ENCODE measurements around the gene AAK1. TPM values are rescaled to one million over a fixed set of nuclear protein-coding genes. Genes with fewer than 3 reads are reported as not detected.
"Not testable (repeated sequence)": the region's sequence is repeated elsewhere in the genome, so short reads cannot be mapped to it uniquely, and the experiment has no call there.

Gene AAK1
- total RNA-seq, 8 experiments from 2014 or later: 13.6 to 50.2 (median 29.5) TPM

GRCh38 chr2:69674316-69674670 lies 30.8 kb upstream of the AAK1 start:
- ATAC-seq (replicated peaks in 6 of 8): no peak
- Histone ChIP-seq H3K4me1 (replicated peaks in 1 of 2) (no peaks in the 10 kb centered on the region), H3K27ac (no peak overlapping the region), H3K4me3 (no peak overlapping the region)
- 52 to 100% (median 100%) methylated on average over 1 to 2 of the region's 2 CpGs; no CpG with 5 or more reads in 1 of the 10 experiments for WGBS, 10 experiments
- in situ Hi-C loops (cut with MboI; ENCODE audit: low pct_unique_long_range_greater_than_20kb in 2 of 9, low sequenced_read_pairs in 9 of 9, unreplicated experiment in 9 of 9): no loop called here

GRCh38 chr2:69673098-69673497 lies 29.6 kb upstream of the AAK1 start:
- in situ Hi-C loops (cut with MboI; ENCODE audit: low pct_unique_long_range_greater_than_20kb in 2 of 9, low sequenced_read_pairs in 9 of 9, unreplicated experiment in 9 of 9); H3K4me3 ChIP-seq; ATAC-seq (replicated peaks in 6 of 8); H3K4me1 ChIP-seq (replicated peaks in 1 of 2); H3K27ac ChIP-seq: not testable (repeated sequence)
- WGBS, 10 experiments: 90 to 100% (median 98%) methylated on average over 1 to 2 of the region's 3 CpGs; no CpG with 5 or more reads in 4 of the 10 experiments

DNA sequence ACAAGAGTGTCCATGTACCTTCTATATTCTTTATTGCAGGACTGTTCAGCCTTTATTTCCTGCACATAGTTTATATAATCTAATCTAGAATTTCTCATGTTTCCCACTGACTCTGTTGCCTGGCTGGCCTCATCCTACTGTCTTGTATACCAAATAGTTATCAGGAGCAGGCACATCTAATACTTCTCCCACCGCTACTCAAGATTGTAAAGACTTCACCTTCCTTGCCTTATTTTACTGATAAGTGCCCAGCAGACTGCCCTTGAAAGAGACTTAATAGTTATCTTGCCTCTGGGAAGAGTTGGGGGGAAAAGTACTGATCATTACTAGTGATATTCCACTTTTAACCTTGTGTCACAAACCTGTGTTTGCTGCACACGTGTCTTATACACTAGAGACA lies 26.1 kb upstream of the AAK1 start:
- no peak for ATAC-seq (replicated peaks in 6 of 8)
- Histone ChIP-seq H3K27ac (no peak overlapping the region), H3K4me3 (no peak overlapping the region), H3K4me1 (replicated peaks in 1 of 2) (no peaks in the 10 kb centered on the region)
- in situ Hi-C loops (cut with MboI; ENCODE audit: low pct_unique_long_range_greater_than_20kb in 2 of 9, low sequenced_read_pairs in 9 of 9, unreplicated experiment in 9 of 9): no loop called here
- 68 to 100% (median 92%) methylated on average over 1 to 2 of the region's 2 CpGs; no CpG with 5 or more reads in 2 of the 10 experiments for WGBS, 10 experiments

DNA sequence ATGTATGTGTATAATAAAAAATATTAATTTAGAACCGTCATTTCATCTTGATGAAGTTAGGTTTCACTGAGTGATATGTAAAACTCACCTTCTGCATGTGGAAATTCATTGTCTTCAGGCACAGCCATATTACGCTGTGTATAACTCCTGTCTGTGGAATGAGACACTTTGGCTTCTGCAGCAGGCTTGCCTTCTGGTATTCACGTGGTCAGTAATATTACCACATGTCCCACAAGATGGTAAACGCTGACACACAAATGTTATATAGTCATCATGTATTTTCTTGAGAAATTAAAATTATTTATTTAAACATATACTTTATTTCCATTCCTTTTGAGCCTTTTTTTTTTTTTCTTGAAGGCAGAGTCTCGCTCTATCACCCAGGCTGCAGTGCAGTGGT lies 25.1 kb upstream of the AAK1 start:
- Histone ChIP-seq H3K27ac (no peak overlapping the region), H3K4me1 (replicated peaks in 1 of 2) (no peaks in the 10 kb centered on the region), H3K4me3 (no peak overlapping the region)
- WGBS, 10 experiments: 42 to 100% (median 90%) methylated on average over 1 to 5 of the region's 5 CpGs
- in situ Hi-C loops (cut with MboI; ENCODE audit: low pct_unique_long_range_greater_than_20kb in 2 of 9, low sequenced_read_pairs in 9 of 9, unreplicated experiment in 9 of 9): no loop called here
- no peak for ATAC-seq (replicated peaks in 6 of 8)

- ATAC-seq (replicated peaks in 6 of 8): no peak
- in situ Hi-C loops (cut with MboI; ENCODE audit: low pct_unique_long_range_greater_than_20kb in 2 of 9, low sequenced_read_pairs in 9 of 9, unreplicated experiment in 9 of 9): no loop called here
- Histone ChIP-seq H3K4me1 (replicated peaks in 1 of 2) (no peaks in the 10 kb centered on the region), H3K27ac (no peak overlapping the region), H3K4me3 (no peak overlapping the region)
- 67 to 93% (median 82%) methylated on average over 1 to 7 of the region's 7 CpGs; no CpG with 5 or more reads in 2 of the 10 experiments for WGBS, 10 experiments
Observed at GRCh38 chr2:69667805-69668382, 24.4 kb upstream of the AAK1 start.

- H3K27ac ChIP-seq: no peak overlapping the region
- 31 to 100% (median 90%) methylated on average over 1 to 9 of the region's 9 CpGs for WGBS, 10 experiments
- H3K4me3 ChIP-seq: no peak overlapping the region
- in situ Hi-C loops (cut with MboI; ENCODE audit: low pct_unique_long_range_greater_than_20kb in 2 of 9, low sequenced_read_pairs in 9 of 9, unreplicated experiment in 9 of 9): no loop called here
- H3K4me1 ChIP-seq (replicated peaks in 1 of 2): no peaks in the 10 kb centered on the region
- no peak for ATAC-seq (replicated peaks in 6 of 8)
Observed at GRCh38 chr2:69665152-69665551, 21.6 kb upstream of the AAK1 start.

- ATAC-seq (replicated peaks in 6 of 8): no peak
- Histone ChIP-seq H3K27ac (no peak overlapping the region), H3K4me1 (replicated peaks in 1 of 2) (no peaks in the 10 kb centered on the region), H3K4me3 (no peak overlapping the region)
- WGBS, 10 experiments: 40 to 93% (median 83%) methylated on average over 2 to 3 of the region's 3 CpGs
- in situ Hi-C loops (cut with MboI; ENCODE audit: low pct_unique_long_range_greater_than_20kb in 2 of 9, low sequenced_read_pairs in 9 of 9, unreplicated experiment in 9 of 9): no loop called here
Observed at GRCh38 chr2:69663860-69664259, 20.3 kb upstream of the AAK1 start.

DNA sequence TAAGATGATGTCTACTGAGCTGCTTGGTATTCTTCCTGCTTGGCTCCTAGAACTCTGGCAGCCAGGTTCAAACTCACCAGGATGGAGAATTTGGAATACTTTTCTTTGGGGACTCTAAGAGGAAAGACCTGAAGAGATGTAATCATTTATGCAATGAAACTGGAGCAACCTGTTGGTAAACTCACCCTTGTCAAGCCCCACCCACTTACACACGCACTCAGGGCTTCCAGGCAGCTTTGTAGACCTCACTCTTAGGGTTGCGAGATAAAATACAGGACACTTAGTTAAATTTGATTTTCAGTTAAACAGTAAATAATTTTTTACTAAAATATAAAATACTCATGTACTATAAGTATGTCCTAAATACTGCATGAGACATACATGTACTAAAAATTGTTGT lies 19.0 kb upstream of the AAK1 start:
- H3K4me1 ChIP-seq (replicated peaks in 1 of 2); ATAC-seq (replicated peaks in 6 of 8); H3K27ac ChIP-seq; in situ Hi-C loops (cut with MboI; ENCODE audit: low pct_unique_long_range_greater_than_20kb in 2 of 9, low sequenced_read_pairs in 9 of 9, unreplicated experiment in 9 of 9); H3K4me3 ChIP-seq: not testable (repeated sequence)
- 100% methylated on average over 1 of the region's 2 CpGs; no CpG with 5 or more reads in 8 of the 10 experiments for WGBS, 10 experiments

DNA sequence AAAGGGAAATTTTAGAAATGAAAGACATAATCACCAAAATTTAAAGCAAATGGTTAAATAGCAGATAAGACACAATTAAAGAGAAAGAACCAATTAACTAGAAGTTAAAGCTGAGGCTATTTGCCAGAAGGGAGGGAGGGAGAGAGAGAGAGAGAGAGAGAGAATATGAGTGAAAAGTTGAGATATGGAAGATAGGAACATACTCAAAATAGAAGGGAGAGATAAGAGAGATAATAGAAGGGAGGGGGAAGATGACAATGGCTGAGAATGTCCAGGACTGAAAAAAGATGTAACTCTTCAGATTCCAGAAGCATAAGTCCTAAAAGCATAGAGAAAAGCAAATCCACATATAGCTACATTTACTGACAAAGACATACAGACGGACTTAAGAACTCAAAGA lies 17.1 kb upstream of the AAK1 start:
- in situ Hi-C loops (cut with MboI; ENCODE audit: low pct_unique_long_range_greater_than_20kb in 2 of 9, low sequenced_read_pairs in 9 of 9, unreplicated experiment in 9 of 9): no loop called here

DNA sequence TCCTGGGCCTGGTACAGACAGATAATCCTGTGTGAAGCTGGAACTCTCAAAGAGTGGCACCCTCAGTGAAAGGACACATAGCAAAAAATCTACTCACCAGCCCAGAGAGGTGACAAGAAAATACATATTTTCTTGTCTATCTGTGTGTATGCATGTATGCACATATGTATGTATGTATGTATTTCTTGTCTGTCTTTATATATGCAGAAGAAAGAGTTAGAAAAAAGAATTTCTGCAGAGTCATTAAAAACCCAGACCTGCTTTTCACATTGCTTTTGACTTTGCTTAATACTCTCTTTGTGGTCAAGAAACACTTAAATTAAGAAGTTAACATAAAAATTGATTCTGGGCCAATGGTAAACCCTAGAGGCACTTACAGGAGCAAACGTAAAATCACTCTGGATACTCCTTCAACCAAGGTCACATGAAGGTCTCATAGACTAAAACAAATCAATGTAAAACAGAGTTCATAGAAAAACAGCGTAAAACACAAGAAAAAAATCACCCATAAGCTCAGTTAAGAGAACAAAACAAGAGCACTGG lies 16.5 kb upstream of the AAK1 start:
- Histone ChIP-seq H3K4me3 (no peak overlapping the region), H3K4me1 (replicated peaks in 1 of 2) (no peaks in the 10 kb centered on the region), H3K27ac (no peak overlapping the region)
- ATAC-seq (replicated peaks in 6 of 8): peak in 3 of 8 experiments; percentile 21 to 94 (median 32)
- WGBS, 10 experiments: 32 to 91% (median 58%) methylated on average over 1 to 2 of the region's 2 CpGs; no CpG with 5 or more reads in 1 of the 10 experiments
- in situ Hi-C loops (cut with MboI; ENCODE audit: low pct_unique_long_range_greater_than_20kb in 2 of 9, low sequenced_read_pairs in 9 of 9, unreplicated experiment in 9 of 9): no loop called here

More for the DNA sequence above, 17.1 kb upstream of the AAK1 start:
- WGBS, 10 experiments: 78 to 100% (median 90%) methylated on average over 1 of the region's 1 CpG
- Histone ChIP-seq H3K27ac (no peak overlapping the region), H3K4me1 (replicated peaks in 1 of 2) (no peaks in the 10 kb centered on the region), H3K4me3 (no peak overlapping the region)
- ATAC-seq (replicated peaks in 6 of 8): no peak

DNA sequence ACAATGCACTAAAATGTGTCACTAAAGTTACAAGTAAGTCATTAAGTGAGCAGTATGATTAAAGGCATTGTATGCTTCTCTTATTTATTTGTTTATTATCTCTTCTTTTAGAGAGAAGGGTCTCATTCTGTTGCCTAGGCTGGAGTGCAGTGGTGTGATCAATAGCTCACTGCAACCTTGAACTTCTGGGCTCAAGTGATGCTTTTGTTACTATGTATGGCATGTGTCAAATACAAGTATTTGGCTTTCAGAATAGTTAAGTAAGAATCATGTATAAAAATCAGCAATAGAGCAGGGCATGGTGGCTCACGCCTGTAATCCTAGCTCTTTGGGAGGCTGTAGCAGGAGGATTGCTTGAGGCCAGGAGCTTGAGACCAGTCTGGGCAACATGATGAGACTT lies 15.8 kb upstream of the AAK1 start:
- Histone ChIP-seq H3K4me3 (no peak overlapping the region), H3K27ac (no peak overlapping the region), H3K4me1 (replicated peaks in 1 of 2) (no peaks in the 10 kb centered on the region)
- in situ Hi-C loops (cut with MboI; ENCODE audit: low pct_unique_long_range_greater_than_20kb in 2 of 9, low sequenced_read_pairs in 9 of 9, unreplicated experiment in 9 of 9): no loop called here
- WGBS, 10 experiments: 86 to 100% (median 100%) methylated on average over 1 of the region's 1 CpG; no CpG with 5 or more reads in 4 of the 10 experiments
- ATAC-seq (replicated peaks in 6 of 8): peak in 1 of 8 experiments; percentile 35

DNA sequence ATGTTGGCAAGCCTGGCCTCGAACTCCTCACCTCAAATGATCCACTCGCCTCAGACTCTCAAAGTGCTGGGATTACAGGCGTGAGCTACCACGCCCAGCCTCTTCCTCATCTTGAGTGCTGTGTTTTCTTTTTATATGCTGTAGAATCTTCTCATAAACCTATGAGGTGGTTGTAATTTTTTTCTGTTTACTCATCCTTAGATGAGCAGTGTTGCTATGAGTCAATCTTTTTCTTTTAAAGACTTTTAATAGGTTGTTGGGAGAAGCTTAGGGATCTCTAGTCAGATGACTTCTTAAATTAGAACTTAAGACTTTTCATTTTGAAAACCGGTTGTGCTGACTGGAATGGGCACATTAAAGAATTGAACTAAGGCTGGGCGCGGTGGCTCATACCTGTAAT lies 8.7 kb upstream of the AAK1 start:
- Histone ChIP-seq H3K4me3 (no peak overlapping the region), H3K4me1 (replicated peaks in 1 of 2) (no peaks in the 10 kb centered on the region), H3K27ac (no peak overlapping the region)
- peak in 2 of 8 experiments; percentile 59 to 77 for ATAC-seq (replicated peaks in 6 of 8)
- 66 to 100% (median 97%) methylated on average over 1 to 7 of the region's 7 CpGs; no CpG with 5 or more reads in 3 of the 10 experiments for WGBS, 10 experiments
- in situ Hi-C loops (cut with MboI; ENCODE audit: low pct_unique_long_range_greater_than_20kb in 2 of 9, low sequenced_read_pairs in 9 of 9, unreplicated experiment in 9 of 9): no loop called here

- H3K4me1 ChIP-seq (replicated peaks in 1 of 2); ATAC-seq (replicated peaks in 6 of 8); H3K4me3 ChIP-seq; H3K27ac ChIP-seq: not testable (repeated sequence)
- WGBS, 10 experiments: 92 to 100% (median 100%) methylated on average over 2 to 5 of the region's 5 CpGs; no CpG with 5 or more reads in 1 of the 10 experiments
- in situ Hi-C loops (cut with MboI; ENCODE audit: low pct_unique_long_range_greater_than_20kb in 2 of 9, low sequenced_read_pairs in 9 of 9, unreplicated experiment in 9 of 9): loop anchor here in 1 of 9 experiments (10.0 kb wide), 1 partner anchor 68 kb away; no protein-coding TSS in a partner anchor
Observed at GRCh38 chr2:69647196-69647595, 3.7 kb upstream of the AAK1 start.

GRCh38 chr2:69646714-69647113 lies 3.2 kb upstream of the AAK1 start:
- H3K4me1 ChIP-seq (replicated peaks in 1 of 2): peaks cover 2 to 6% of the 10 kb centered on the region in 2 donors
- 78 to 100% (median 100%) methylated on average over 1 of the region's 1 CpG; no CpG with 5 or more reads in 1 of the 10 experiments for WGBS, 10 experiments
- in situ Hi-C loops (cut with MboI; ENCODE audit: low pct_unique_long_range_greater_than_20kb in 2 of 9, low sequenced_read_pairs in 9 of 9, unreplicated experiment in 9 of 9): loop anchor here in 1 of 9 experiments (10.0 kb wide), 1 partner anchor 68 kb away; no protein-coding TSS in a partner anchor
- no peak overlapping the region for H3K27ac ChIP-seq
- no peak overlapping the region for H3K4me3 ChIP-seq
- no peak for ATAC-seq (replicated peaks in 6 of 8)

All from motor neuron (in vitro differentiated cells).